HG03066 (cell line): ENCODE measurements around the gene GOLPH3.
"Not testable (repeated sequence)": the region's sequence is repeated elsewhere in the genome, so short reads cannot be mapped to it uniquely, and the experiment has no call there.

Experiments
- ATAC-seq: cut with Tn5 transposase; IDR thresholded peaks from one replicate; pipeline ENCODE4 v1.9.1; 2021; ENCODE audit warnings: low read depth; ENCODE audit not compliant: unreplicated experiment

GOLPH3 gene

DNA sequence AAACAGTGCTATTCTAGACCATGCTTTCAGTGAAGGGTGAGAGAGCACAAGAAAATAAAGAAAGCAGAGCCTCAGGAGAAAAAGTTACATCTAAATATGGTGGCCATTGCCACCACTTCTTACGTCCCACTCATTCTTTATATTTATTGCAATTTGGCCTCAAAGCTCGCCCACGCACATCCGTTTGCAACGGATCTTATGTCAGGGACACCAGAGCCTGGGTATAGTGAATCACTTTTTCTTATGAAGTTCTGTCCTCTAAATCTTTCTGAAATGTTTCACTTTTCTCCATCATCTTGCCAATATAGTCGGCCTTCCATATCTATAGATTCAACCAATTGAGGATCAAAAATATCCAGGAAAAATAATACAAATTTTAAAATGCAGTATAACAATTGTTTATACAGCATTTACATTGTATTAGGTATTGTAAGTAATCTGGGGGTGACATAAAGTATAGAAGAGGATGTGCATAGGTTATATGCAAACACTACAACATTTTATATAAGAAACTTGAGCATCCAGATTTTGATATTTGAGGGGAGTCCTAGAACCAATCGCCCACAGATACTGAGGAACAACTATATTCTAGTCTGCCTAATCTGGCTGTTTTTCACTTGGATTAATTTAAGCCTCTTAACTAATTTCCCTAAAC lies 35.2 kb downstream of the GOLPH3 start:
- no peak for ATAC-seq

DNA sequence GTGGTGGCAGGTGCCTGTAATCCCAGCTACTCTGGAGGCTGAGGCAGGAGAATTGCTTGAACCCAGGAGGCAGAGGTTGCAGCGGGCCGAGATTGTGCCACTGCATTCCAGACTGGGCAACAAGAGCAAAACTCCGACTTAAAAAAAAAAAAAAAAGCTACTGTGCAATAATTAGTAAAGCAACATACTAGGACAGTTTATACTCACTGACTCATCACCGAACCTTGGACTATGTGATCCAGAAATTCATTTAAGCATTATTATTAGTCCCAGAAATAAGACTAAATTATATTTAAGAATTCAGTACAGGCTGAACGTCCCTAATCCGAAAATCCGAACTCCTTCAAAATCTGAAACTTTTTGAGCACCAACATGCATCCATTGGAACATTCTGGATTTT lies 37.8 kb downstream of the GOLPH3 start:
- ATAC-seq, result no peak

DNA sequence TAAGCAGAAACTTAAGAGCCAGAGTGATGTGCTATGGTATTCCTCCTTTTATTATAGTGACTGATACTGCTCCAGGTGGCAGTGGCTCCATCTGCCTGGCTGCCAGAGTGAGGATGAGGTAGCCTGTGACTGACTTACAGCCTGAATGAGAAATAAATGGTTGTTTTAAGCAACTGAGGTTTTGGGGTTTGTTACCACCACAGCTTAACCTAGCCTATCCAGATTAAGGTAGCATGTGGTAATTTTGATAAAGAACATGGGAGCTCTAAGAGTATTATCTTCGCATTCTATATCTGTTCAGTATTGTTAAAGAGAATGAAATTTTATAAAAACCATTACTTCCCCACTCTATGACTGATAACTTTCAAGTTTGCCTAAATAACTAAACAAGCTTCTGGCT lies 39.0 kb downstream of the GOLPH3 start:
- no peak for ATAC-seq

DNA sequence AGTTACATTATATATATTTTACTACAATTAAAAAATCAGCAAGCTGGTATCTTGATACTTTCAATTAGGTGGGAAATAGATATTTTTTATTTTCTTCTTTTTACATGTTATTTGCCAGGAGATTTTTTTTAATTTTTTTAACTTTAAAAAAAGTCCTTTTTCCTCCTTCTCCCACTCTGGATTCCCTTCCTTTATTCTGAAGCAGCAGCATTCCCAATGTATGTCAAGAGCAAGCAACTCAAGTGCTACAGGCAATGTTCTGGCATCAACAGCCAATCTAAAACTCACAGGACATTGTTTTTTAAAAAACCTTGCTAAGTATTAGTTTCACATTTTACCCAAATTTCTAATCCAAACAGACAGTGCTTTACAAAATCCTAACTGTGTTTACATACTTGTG lies 41.4 kb downstream of the GOLPH3 start:
- ATAC-seq, result no peak

DNA sequence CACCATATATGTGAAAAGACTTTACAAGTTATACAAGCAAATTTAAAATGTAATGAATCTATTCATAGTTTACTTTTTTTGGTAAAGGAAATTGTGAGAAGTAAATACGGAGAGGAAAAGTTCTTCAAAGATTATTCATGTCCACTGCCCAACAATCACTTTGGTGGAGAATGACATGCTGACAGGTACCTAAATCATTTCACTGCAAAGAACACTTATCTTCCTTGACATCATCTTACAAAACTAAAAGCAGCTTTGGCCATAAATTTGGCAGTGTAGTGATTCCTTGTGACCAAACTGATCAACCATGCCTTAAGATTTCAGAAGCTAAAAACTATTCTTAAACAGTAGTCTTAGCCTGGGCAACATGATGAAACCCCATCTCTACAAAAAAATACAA lies 42.5 kb downstream of the GOLPH3 start:
- ATAC-seq, result no peak

DNA sequence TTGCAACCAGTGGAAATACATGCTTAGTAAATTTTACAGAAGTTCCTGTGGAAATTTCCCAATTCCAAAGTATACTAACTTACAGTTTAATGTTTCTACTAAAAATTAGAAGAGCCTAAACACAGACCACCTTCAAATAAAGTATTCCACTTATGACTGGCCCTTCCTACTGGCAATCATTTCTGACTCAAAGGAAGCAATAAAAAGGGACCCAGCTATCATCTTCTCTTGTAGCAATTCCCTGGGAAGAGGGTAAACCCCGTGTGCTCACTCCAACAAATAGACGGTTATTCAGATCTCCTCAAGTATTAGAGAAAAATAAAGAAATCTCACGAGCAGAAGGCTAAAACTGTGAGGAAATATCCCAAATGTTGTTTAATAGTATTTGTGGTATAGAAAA lies 43.3 kb downstream of the GOLPH3 start:
- no peak for ATAC-seq

DNA sequence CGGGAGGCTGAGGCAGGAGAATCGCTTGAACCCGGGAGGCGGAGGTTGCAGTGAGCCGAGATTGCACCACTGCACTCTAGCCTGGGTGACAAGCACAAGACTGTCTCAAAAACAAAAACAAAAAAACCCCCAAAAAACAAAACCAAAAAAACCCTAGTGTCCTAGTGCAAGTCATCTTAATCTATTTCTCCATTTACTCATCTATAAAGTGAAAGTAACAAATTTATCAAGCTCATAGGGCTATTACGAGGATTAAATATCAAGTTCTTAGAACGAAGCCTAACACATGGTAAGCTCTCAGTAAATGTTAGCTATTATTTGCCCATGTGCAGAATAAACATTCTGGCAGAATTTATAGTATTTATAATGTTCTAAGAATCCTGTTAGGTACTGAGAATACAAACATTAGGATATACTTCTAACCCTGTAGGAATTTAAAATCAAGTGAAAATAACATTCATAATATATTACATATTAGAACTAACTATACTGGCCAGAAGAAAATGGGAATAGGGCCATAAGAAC lies 45.0 kb downstream of the GOLPH3 start:
- no peak for ATAC-seq

DNA sequence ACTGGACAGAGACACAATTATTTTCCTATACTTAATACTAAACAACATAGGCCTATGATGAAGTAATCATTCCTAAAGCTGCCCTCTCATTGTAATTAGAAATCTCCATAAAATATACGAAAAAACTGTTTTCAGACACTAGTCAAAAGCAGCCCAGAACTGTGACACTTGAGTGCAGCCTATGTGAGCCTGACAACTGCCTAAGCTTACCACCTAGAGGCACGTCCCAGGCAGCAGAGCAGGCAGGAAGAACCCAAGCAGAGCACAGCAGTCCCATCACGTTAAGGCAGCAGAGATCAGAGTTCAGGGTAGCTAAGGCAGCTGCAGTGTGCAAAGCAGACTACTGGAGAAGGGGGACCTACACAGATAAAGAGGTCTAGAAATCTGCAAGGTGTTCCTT lies 46.4 kb downstream of the GOLPH3 start:
- no peak for ATAC-seq

DNA sequence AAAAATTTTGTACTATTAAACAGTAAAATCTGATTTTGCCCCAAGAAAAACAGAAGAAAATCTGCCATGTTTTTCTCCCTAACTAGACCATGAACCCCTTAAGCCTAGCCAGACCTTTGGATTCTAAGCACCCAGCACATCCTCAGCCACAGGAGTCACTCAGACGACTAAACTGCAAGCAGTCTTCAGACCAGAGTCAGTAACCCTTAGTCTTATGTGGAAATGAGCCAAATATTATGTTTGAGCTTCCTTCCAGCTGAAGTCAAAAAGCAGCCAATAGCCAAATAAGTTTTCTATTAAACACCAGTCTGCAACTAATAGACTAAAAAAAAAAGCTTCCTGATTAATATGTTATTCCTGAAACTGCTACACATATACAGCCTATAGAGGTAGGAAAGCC lies 47.4 kb downstream of the GOLPH3 start:
- ATAC-seq, result no peak

DNA sequence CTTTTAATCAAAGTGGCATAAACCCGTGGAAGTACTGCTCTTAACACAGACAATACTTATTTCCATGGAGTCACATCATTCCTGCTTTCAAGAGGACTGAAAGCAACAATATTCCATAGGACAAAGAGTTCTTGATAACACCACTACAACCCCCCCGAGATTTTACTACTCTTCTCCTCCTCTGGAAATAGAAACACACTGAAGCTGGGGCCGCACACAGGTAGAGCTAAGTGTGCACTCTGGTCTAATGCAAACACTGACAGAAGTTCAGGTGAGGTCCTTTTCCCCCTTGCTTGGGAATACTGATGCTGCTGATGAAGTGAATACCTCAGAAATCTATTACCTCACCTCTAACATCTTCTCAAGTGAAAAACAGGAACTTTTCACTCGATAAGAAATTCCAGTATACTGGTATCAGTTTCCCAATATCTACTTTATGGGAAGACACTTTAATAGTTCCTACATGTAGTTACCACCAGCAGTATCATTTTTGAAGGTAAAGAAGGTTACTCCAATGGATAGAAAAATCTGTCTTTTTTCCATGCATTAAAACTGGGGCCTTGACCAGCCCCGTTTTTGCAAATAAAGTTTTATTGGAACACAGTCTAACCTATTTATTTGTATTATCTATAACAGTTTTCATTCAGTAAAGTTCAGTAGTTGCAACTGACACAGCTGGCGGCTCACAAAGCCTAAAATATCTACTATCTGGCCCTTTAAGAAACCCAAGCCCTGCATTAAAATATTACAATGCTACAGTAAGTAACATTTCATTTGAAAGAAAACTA lies 50.0 kb downstream of the GOLPH3 start:
- no peak for ATAC-seq

DNA sequence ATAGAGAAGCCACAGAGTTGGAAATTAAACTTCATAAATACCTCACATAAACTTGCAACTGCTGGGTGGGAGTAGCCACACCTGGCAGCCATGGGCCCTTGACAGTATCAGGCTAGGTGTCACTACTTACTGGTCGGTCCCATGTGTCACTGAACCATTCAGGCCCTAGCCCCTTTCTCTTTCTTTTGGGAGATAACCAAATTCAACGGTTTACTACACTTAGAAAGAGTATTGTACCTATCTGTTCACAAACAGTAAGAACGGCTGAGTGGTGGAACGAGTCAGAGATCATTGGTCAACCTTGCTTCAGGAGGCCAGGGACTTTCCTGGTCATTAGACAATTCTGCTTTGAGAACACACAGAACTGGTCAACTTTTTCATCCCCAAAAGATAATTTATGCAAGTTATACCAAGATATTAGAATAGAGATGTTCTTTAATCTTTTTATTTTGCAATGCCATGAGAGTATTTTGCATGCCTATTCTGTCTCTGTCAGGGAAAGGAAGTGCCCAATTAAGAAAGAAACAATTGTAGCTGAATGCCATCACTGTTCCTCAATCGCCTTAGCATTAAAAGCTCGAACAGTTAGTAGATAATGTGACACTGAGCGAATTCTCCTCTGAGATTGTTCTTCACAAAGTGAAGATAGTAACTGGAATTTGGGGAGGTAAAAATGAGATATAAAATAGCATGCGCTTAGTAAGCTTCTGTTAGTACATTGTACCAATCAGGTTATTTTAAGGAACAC lies 50.9 kb downstream of the GOLPH3 start:
- ATAC-seq, result no peak

DNA sequence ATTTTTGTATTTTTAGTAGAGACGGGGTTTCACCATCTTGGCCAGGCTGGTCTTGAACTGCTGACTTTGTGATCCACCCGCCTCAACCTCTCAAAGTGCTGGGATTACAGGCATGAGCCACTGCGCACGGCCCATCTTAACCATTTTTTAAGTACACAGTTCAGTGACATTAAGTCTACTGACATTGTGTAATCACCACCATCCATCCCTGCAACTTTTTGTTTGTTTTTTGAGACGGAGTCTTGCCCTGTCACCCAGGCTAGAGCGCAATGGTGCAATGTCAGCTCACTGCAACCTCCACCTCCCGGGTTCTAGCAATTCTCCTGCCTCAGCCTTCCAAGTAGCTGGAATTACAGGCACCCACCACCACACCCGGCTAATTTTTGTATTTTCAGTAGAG lies 55.2 kb downstream of the GOLPH3 start:
- not testable (repeated sequence) for ATAC-seq

DNA sequence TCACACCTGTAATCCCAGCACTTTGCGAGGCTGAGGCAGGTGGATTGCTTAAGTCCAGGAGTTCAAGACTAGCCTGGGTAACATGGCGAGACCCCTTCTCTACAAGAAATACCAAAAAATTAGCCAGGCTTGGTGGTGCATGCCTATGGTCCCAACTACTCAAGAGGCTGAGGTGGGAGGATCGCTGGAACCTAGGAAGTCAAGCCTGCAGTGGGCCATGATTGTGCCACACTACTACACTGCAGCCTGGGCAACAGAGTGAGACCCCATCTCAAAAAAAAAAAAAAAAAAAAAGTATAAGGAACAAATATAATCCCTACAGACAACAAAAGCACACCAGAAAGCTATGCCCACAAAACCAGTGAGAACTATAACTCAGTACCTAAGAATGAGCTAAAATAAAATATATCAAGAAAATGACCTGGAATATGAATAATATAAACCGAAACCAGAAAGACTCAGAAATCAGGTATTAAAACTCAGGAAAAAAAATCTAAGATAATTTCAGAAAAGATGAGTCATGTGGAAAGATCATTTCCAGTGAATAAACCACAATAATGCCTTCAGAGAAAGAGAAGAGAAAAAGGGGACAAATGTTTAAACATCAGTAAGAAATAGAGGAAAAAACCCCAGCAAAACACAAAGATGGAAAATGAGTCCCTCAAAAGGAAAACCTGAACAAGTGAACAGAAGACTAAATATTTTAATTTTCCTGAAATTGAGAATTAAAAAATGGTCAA lies 57.4 kb downstream of the GOLPH3 start:
- no peak for ATAC-seq

DNA sequence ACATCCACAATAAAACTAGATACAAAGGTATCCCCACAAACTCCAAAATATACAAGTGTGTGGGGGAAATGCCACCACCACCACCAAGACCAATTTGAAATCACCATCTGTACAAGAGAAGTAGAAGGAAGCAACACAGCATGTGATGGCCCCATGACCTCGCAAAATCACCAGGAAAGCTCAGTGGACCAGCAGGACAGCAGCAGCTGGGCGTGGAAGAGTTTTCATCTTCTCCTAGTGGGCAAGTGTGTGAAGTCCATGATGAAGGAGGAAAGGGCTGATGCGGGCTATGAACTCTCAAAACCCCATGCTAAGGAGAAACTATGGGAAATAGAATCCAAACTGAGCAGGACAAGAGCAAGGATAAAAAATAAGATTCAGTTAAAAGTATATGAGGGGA lies 58.1 kb downstream of the GOLPH3 start:
- no peak for ATAC-seq

DNA sequence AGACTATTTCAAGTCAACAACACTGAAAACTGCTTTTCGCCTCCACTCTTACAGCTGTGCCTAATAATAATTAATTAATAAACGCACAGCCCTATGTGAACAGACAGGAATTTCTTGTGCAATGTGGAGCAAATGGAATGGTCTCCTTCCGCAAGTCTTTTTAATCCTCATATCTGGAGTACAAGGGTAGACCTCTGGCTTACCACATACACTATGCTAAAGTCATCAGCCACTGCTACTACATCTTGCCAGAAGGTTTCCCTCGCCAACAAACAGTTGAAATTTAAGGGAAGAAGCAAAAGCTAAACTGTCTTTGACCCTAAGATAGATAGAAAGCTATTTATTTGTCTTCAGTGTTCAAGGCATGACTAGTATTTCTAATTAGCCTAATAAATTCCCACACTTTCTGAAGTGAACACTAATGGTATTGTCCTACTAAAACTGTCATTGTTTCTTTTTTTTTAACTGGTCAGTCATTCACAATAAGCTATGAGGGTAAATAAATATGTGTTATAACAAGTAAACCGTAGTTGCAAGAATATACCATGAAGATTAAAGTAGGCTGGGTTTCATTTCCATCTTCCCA lies 63.9 kb downstream of the GOLPH3 start:
- ATAC-seq, result no peak

DNA sequence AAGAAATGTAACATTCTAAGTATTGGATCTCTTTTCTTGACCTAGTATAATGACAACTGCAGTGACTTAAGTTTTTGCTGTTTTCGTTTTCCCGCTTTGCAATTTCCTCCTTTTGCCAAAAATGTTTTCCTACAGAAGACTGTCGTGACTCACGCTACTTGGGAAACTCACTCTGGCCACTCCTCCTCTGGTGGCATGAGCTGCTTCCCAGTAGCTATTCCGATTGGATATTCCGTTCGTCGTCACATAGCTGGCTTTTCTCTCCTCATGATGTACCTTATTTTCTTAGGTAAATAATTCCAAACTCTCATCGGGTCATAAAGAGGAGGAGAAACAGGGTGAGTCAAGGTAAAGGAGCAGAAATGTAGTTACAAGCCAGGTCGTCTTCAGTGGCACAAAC lies 64.9 kb downstream of the GOLPH3 start:
- ATAC-seq, result no peak

DNA sequence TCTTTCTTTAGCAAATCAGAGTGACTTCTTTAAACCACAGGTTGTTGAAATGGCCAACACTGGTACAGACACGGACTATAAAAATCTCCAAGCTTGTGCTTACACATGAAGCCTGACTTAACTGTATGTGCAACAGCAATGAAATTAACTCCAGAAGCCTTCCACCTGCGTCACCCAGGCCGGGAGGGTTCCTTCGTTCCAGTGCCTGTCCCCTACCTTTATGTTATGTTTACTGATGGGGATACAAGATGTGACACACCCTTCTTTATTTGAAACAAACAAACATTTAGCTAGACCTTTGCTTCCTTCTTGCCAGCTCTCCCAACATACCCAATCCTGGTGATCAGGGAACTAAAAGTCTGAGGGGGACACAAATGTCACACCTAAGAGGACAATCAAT lies 66.0 kb downstream of the GOLPH3 start:
- no peak for ATAC-seq

DNA sequence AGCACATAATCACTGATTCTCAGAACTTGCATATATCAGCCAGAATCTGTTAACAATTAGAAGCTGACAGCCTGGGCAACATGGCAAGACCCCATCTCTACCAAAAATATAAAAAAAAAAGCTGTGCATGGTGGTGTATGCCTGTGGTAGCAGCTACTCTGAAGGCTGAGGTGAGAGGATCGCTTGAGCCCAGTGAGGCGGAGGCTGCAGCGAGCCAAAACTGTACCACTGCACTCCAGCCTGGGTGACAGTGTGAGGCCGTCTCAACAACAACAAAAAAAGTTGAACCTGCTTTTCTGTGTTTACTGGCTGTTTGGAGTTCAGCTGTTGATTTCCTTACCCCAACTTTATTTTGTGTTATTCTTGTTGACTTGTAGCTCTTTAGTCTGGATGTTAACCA lies 66.8 kb downstream of the GOLPH3 start:
- no peak for ATAC-seq

DNA sequence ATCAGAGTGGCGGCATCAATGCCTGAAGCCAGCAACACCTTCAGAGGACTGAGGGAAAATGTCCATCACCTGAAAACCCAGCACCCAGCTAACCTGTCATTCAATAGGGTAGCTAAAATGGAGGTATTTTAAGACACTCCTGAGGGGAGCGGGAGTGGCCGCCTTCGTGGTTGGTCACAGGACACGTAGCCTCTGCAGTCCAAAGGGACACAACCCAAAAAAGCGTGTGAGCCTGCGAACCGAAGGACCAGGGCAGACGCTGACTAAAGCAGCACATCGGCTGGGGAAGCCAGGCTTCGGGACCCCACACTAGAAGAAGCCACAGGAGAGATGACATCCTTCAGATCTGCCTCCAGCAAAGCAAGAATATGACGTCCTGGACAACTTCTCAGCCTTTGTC lies 70.6 kb downstream of the GOLPH3 start:
- no peak for ATAC-seq

DNA sequence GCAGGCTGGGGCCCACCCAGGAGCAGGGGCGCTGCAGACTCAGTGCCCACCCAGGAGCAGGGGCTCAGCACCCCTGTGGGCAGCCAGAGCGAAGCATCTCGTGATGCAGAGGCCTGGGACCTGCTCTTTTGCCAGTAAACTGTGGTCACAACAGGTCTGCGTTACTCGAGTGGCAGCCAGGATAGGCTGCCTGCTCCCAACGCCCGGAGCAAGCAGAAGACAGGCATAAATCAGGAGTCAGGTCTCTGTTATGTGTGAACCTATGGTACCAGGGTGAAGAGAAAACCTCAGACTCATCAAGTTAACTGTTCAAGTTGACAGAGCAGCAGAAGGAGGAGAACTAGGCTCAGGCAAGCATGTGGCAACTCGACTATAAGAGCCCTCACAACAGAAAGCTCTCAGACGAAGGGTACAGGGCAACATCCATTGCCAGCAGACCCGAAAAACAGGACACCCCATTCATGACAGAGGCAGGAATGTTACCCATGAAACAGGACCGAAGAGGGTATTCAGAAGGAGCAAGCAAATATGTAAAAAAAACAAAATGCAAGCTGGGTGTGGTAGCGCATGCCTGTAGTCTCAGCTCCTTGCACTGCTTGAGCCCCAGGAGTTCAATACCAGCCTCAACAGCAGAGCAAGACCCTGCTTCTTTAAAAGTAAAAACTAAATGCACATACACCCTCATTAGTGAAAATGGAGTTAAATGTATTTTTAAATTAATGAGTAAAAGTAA lies 71.7 kb downstream of the GOLPH3 start:
- ATAC-seq, result no peak
